Astrocyte (in vitro differentiated cells and primary cell): ENCODE measurements around the gene SLC18A2.
"Not testable (repeated sequence)": the region's sequence is repeated elsewhere in the genome, so short reads cannot be mapped to it uniquely, and the experiment has no call there.

ENCODE experiments used
- EZH2 ChIP-seq: IDR thresholded peaks from 2 replicates; pipeline ENCODE4 v1.6.1; 2012; ENCODE audit warnings: mild to moderate bottlenecking, low read length, inconsistent platforms; ENCODE audit not compliant: insufficient read depth
- TF ChIP-seq, protein P1 (sequence below): IDR thresholded peaks from 2 replicates; pipeline ENCODE4 v1.5.1; 2011; ENCODE audit warnings: low read depth, mild to moderate bottlenecking, inconsistent platforms, low read length, moderate library complexity; ENCODE audit not compliant: insufficient read depth

DNA sequence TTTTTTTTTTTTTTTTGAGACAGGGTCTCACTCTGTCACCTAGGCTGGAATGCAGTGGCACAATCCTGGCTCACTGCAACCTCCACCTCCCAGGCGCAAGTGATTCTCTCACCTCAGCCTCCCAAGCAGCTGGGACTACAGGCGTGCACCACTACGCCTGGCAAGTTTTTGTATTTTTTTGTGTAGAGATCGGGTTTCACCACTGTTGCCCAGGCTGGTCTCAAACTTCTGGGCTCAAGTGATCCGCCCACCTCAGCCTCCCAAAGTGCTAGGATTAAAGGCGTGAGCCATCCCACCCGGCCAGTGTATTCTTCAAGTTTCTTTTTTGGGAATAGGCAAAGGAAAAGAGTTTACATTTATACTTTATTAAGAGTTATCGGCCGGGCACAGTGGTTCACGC lies 50.0 kb downstream of the SLC18A2 start:
- TF ChIP-seq, protein P1, sequence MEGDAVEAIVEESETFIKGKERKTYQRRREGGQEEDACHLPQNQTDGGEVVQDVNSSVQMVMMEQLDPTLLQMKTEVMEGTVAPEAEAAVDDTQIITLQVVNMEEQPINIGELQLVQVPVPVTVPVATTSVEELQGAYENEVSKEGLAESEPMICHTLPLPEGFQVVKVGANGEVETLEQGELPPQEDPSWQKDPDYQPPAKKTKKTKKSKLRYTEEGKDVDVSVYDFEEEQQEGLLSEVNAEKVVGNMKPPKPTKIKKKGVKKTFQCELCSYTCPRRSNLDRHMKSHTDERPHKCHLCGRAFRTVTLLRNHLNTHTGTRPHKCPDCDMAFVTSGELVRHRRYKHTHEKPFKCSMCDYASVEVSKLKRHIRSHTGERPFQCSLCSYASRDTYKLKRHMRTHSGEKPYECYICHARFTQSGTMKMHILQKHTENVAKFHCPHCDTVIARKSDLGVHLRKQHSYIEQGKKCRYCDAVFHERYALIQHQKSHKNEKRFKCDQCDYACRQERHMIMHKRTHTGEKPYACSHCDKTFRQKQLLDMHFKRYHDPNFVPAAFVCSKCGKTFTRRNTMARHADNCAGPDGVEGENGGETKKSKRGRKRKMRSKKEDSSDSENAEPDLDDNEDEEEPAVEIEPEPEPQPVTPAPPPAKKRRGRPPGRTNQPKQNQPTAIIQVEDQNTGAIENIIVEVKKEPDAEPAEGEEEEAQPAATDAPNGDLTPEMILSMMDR = not testable (repeated sequence)
- not testable (repeated sequence) for TF ChIP-seq EZH2
